Fibroblast of lung (primary cell): Measurements from ENCODE around the gene KRTDAP. TPM values are rescaled to one million over a fixed set of nuclear protein-coding genes. Genes with fewer than 3 reads are reported as not detected.

Experiments
- DNase-seq, 2 donors: peaks; one replicate each; pipeline versions ENCODE4 v3.0.0 to v3.0.0-alpha.2; 2010; ENCODE audit warnings: low read depth in 2 of 2
- H2AFZ ChIP-seq: 2 replicates; pipeline ENCODE4 v1.5.1; 2012; ENCODE audit warnings: low read length, control low read depth, inconsistent platforms
- H3K27ac ChIP-seq: 2 replicates; pipeline ENCODE4 v1.5.1; 2011; ENCODE audit warnings: low read length, control low read depth; ENCODE audit not compliant: insufficient read depth
- H3K27me3 ChIP-seq: 2 replicates; pipeline ENCODE4 v1.5.1; 2011; ENCODE audit warnings: mild to moderate bottlenecking, low read length; ENCODE audit not compliant: control insufficient read depth, insufficient read depth
- H3K36me3 ChIP-seq: 2 replicates; pipeline ENCODE4 v1.5.1; 2011; ENCODE audit warnings: low read length; ENCODE audit not compliant: control insufficient read depth, insufficient read depth
- H3K4me1 ChIP-seq: 2 replicates; pipeline ENCODE4 v1.5.1; 2011; ENCODE audit warnings: low read length; ENCODE audit not compliant: control insufficient read depth, insufficient read depth; ENCODE audit errors: extremely low read depth
- H3K4me2 ChIP-seq: 2 replicates; pipeline ENCODE4 v1.5.1; 2011; ENCODE audit warnings: low read length, control low read depth; ENCODE audit not compliant: insufficient read depth; ENCODE audit errors: extremely low read depth
- H3K4me3 ChIP-seq, 4 experiments: fragments of 200-600 bp in 1 of 4; sonication (generic) in 1 of 4; replicated peaks in 1 of 4; 2 replicates each; pipeline ENCODE4 v1.5.1; 2011 to 2016; ENCODE audit warnings: low read length in 4 of 4, low read depth in 3 of 4, mild to moderate bottlenecking in 3 of 4, control low read depth in 2 of 4, inconsistent platforms in 1 of 4, mixed read lengths in 1 of 4; ENCODE audit not compliant: insufficient read depth in 1 of 4; ENCODE audit errors: control extremely low read depth in 1 of 4
- H3K79me2 ChIP-seq: 2 replicates; pipeline ENCODE4 v1.5.1; 2012; ENCODE audit warnings: mild to moderate bottlenecking, low read length, inconsistent platforms; ENCODE audit not compliant: control insufficient read depth, insufficient read depth
- H3K9ac ChIP-seq: 2 replicates; pipeline ENCODE4 v1.5.1; 2011; ENCODE audit warnings: mild to moderate bottlenecking, low read length, control low read depth; ENCODE audit not compliant: insufficient read depth
- H3K9me3 ChIP-seq: 2 replicates; pipeline ENCODE4 v1.5.1; 2012; ENCODE audit warnings: low read depth, low read length; ENCODE audit not compliant: control insufficient read depth, insufficient read depth
- H4K20me1 ChIP-seq: 2 replicates; pipeline ENCODE4 v1.5.1; 2011; ENCODE audit warnings: low read length; ENCODE audit not compliant: control insufficient read depth, insufficient read depth; ENCODE audit errors: extremely low read depth
- EZH2 ChIP-seq: IDR thresholded peaks from 2 replicates; pipeline ENCODE4 v1.5.1; 2012; ENCODE audit warnings: low read length, control low read depth, mild to moderate bottlenecking; ENCODE audit errors: missing control alignments
- polyA plus RNA-seq, 2 donors: library from polyadenylated mRNA; depleted of rRNA in 1 of 2; stranded (reverse) in 1 of 2; unstranded in 1 of 2; fragments of >200 nt; gene quantifications; 2 replicates each; pipeline ENCODE4 v1.2.1, GENCODE V29; 2011 to 2012; ENCODE audit warnings: missing spikeins in 1 of 2
- total RNA-seq: library from RNA; depleted of rRNA; stranded (reverse); fragments of >200 nt; gene quantifications from 2 replicates; pipeline ENCODE4 v1.2.1, GENCODE V29; 2014
- TF ChIP-seq, protein P1 (sequence below), 2 donors: IDR thresholded peaks in 1 of 2; conservative IDR thresholded peaks in 1 of 2; 1 replicate in 1 of 2; 2 replicates in 1 of 2; pipeline ENCODE4 v1.5.1; 2011 to 2012; ENCODE audit warnings: low read length in 2 of 2, control low read depth in 1 of 2, inconsistent platforms in 1 of 2, low read depth in 1 of 2, mild to moderate bottlenecking in 1 of 2

Gene KRTDAP
- total and polyA plus RNA-seq, 2 donors (not counting 1 experiment from before 2014, with no cell fraction given) = not detected

DNA sequence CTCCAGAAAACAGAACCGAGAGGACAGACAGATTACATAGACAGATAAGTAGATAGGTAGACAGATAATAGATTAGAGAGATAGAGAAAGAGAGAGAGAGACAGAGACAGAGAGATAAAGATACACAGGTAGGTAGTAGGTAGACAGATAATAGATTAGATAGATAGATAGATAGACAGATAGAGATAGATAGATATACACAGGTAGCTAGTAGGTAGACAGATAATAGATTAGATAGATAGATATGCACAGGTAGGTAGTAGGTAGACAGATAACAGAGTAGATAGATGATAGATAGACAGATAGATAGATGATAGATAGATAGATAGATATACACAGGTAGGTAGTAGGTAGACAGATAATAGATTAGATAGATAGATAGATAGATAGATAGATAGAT, 32.1 kb downstream of the KRTDAP start:
- H2AFZ ChIP-seq = no peak overlapping the region
- no peaks in the 10 kb centered on the region for H3K36me3 ChIP-seq
- no peaks in the 10 kb centered on the region for H3K4me1 ChIP-seq
- no peaks in the 10 kb centered on the region for H3K79me2 ChIP-seq
- no peak for DNase-seq
- no peaks in the 10 kb centered on the region for H3K9me3 ChIP-seq
- H3K27ac ChIP-seq = no peak overlapping the region
- H4K20me1 ChIP-seq = no peaks in the 10 kb centered on the region
- no peaks in the 10 kb centered on the region for H3K27me3 ChIP-seq
- no peak overlapping the region for H3K4me3 ChIP-seq
- no peak overlapping the region for H3K4me2 ChIP-seq
- no peak for TF ChIP-seq EZH2
- TF ChIP-seq, protein P1, sequence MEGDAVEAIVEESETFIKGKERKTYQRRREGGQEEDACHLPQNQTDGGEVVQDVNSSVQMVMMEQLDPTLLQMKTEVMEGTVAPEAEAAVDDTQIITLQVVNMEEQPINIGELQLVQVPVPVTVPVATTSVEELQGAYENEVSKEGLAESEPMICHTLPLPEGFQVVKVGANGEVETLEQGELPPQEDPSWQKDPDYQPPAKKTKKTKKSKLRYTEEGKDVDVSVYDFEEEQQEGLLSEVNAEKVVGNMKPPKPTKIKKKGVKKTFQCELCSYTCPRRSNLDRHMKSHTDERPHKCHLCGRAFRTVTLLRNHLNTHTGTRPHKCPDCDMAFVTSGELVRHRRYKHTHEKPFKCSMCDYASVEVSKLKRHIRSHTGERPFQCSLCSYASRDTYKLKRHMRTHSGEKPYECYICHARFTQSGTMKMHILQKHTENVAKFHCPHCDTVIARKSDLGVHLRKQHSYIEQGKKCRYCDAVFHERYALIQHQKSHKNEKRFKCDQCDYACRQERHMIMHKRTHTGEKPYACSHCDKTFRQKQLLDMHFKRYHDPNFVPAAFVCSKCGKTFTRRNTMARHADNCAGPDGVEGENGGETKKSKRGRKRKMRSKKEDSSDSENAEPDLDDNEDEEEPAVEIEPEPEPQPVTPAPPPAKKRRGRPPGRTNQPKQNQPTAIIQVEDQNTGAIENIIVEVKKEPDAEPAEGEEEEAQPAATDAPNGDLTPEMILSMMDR (conservative IDR thresholded peaks at IDR 0.05 in 1 of 2, IDR thresholded peaks at IDR 0.05 in 1 of 2; ENCODE audit: low read depth in 1 of 2, low read length in 2 of 2) = no peak
- H3K9ac ChIP-seq = no peak overlapping the region

DNA sequence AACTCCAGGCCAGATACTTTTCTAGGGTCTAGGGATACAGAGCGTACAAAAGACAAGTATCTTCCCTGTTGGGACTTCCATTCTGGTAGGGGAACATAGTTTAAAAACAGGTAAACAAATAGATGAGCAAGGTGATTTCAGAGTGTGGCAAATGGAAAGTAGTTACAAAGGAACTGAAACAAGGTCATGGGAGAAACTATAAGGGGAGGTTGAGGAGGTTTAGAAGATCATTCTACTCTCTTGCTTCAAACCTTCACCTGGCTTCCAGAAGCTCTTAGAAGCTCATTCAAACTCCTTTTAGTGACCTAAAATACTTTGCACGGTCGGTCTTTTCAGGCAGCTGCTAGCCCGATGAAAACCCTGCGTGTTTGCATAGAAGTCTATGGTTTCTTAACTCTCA, 33.1 kb downstream of the KRTDAP start:
- no peak overlapping the region for H2AFZ ChIP-seq
- no peak for DNase-seq
- H3K4me1 ChIP-seq = no peaks in the 10 kb centered on the region
- H3K27me3 ChIP-seq = peaks cover 3% of the 10 kb centered on the region
- no peaks in the 10 kb centered on the region for H3K79me2 ChIP-seq
- H3K4me3 ChIP-seq = no peak overlapping the region
- TF ChIP-seq EZH2 = no peak
- TF ChIP-seq, protein P1 (conservative IDR thresholded peaks at IDR 0.05 in 1 of 2, IDR thresholded peaks at IDR 0.05 in 1 of 2; ENCODE audit: low read depth in 1 of 2, low read length in 2 of 2) = no peak
- no peak overlapping the region for H3K27ac ChIP-seq
- no peak overlapping the region for H3K9ac ChIP-seq
- H4K20me1 ChIP-seq = no peaks in the 10 kb centered on the region
- no peaks in the 10 kb centered on the region for H3K9me3 ChIP-seq
- H3K36me3 ChIP-seq = no peaks in the 10 kb centered on the region
- H3K4me2 ChIP-seq = no peak overlapping the region

DNA sequence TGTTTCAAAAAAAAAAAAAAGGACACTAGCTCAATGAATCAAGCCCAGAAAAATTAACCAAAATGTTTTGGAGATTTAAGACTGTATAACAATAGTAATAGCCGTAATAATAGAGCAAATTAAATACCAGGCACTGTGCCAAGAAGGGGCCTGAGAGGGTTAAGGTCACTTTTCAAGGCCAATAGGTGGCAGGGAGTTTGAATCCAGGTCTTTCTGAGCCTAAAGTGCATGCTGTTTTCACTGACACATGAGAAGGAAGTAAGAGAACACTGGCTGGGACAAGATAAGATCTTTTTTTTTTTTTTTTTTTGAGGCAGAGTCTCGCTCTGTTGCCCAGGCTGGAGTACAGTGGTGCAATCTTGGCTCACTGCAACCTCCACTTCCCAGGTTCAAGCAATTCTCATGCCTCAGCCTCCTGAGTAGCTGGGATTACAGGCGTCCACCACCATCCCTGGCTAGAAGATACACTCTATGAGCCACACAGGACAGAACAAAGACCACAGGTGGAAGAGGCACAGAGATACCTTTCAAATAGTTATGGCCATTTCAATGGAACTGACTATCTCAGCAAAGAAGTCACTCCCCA, 34.6 kb downstream of the KRTDAP start:
- no peaks in the 10 kb centered on the region for H3K79me2 ChIP-seq
- H3K36me3 ChIP-seq = no peaks in the 10 kb centered on the region
- H2AFZ ChIP-seq = no peak overlapping the region
- H3K4me2 ChIP-seq = no peak overlapping the region
- H3K9me3 ChIP-seq = no peaks in the 10 kb centered on the region
- no peak overlapping the region for H3K9ac ChIP-seq
- no peak overlapping the region for H3K4me3 ChIP-seq
- no peak for DNase-seq
- no peak overlapping the region for H3K27ac ChIP-seq
- TF ChIP-seq EZH2 = no peak
- TF ChIP-seq, protein P1 (conservative IDR thresholded peaks at IDR 0.05 in 1 of 2, IDR thresholded peaks at IDR 0.05 in 1 of 2; ENCODE audit: low read depth in 1 of 2, low read length in 2 of 2) = no peak
- no peaks in the 10 kb centered on the region for H4K20me1 ChIP-seq
- H3K4me1 ChIP-seq = no peaks in the 10 kb centered on the region
- H3K27me3 ChIP-seq = peaks cover 3% of the 10 kb centered on the region
